GM18951 (cell line): ENCODE data around the gene DIMT1.

Experiments used
- POLR2A ChIP-seq: IDR thresholded peaks from 4 replicates; pipeline ENCODE4 v1.6.1; 2011; ENCODE audit warnings: mild to moderate bottlenecking; ENCODE audit not compliant: insufficient read length, insufficient read depth; ENCODE audit errors: extremely low read depth
- in situ Hi-C: fragments of 300-500 bp; cut with MboI; formaldehyde crosslinking; loops from one replicate; pipeline ENCODE4 v1.12.0; 2022; ENCODE audit warnings: low sequenced_read_pairs, mixed read lengths, inconsistent platforms; ENCODE audit not compliant: unreplicated experiment

Gene DIMT1

DNA sequence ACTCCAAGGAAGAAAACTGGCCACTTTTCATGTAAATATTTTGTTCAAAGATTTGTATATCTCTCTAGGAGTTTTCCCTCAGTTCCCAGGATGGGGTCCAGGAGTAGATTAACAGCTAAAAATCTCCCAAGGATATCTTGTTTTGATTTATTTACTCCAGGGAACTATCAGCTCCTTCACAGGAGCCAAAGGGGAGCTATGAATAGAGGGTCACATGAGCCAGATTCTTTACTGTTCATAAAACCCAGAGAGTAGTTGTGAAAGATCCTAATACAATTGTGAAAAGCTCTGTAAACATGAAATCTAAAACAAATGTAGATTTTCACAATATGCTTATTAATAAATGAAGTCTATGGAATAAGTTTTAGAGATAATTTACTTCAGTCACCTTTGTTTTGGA lies 16.9 kb downstream of the DIMT1 start:
- TF ChIP-seq POLR2A = no peak
- in situ Hi-C loops = no loop called here

DNA sequence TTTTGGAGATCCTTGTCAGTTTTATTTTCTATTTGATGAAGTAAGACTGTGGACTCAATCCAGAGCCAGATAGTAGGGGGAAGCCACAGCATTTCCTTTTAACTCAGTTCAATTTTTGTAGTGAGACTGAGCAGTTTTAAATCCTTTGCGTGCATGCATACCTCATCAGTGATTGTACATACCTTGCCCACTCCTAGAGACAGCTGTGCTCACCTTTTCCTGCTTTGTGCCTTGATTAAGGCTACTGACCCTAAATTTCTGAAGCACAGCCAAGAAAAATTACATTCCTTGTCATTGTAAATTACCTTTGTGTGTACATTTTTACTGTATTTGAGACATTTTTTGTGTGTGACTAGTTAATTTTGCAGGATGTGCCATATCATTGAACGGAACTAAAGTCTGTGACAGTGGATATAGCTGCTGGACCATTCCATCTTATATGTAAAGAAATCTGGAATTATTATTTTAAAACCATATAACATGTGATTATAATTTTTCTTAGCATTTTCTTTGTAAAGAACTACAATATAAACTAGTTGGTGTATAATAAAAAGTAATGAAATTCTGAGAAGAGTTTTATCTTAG lies 17.8 kb downstream of the DIMT1 start:
- in situ Hi-C loops = no loop called here
- TF ChIP-seq POLR2A = no peak

DNA sequence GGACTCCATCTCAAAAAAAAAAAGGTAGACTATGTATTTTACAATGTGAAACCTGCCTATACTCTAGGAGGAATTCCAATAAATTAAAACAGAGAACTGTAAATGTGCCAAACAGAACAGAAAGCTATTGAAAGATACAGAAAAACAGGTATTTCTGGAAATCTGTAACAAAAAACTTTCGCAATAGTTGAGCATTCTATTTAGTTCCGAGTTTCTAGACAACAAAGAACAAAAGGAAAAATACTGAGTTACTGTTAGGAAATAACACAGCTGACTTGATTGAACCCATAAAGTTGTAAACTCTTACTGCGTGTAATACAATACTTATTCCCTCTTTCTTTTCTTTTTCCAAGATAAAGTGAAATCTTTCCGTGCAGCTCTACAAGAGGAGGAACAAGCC lies 18.6 kb downstream of the DIMT1 start:
- in situ Hi-C loops = no loop called here
- TF ChIP-seq POLR2A = no peak

- in situ Hi-C loops = no loop called here
- no peak for TF ChIP-seq POLR2A
Observed at GRCh38 chr5:62376064-62376463, 27.6 kb downstream of the DIMT1 start.

DNA sequence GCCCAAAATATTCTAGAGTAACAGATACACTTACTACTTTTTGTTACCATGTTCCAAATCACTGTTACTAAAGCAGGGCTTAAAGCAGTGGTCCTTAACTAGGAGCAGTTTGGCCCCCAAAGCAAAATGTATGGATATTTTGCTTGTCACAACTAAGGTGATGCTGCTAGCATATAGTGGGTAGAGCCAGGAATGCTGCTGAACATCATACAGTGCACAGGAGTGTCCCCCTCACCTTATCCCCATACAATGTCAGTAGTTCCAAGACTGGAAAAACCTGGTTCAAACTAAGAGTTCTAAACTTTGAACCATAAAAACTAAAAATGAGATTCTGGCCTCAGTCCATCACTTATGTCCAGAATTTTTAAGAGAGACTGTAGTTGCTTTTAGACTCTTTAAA lies 28.1 kb downstream of the DIMT1 start:
- in situ Hi-C loops = no loop called here
- no peak for TF ChIP-seq POLR2A

GRCh38 chr5:62374090-62374489 lies 29.6 kb downstream of the DIMT1 start:
- in situ Hi-C loops = no loop called here
- TF ChIP-seq POLR2A = no peak

DNA sequence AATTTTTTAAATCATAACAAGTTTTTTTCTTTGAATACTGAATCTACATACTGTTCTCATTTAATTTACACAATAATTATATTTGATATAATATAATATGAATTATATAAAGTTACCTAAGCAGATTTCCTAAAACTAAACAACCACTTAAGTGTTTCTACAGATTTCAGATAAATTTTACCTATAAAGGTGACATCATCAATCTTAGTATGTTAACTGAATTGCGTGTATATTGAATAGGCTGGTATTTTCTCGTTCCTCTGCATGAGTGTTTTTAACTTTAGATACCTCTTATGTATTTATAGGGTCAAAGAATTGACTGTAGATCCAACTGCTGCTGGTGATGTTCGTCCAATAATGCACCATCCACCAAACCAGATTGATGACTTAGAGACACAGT lies 30.3 kb downstream of the DIMT1 start:
- in situ Hi-C loops = no loop called here
- no peak for TF ChIP-seq POLR2A

- in situ Hi-C loops = no loop called here
Observed at GRCh38 chr5:62372600-62372999, 31.1 kb downstream of the DIMT1 start.

GRCh38 chr5:62371409-62371808 lies 32.3 kb downstream of the DIMT1 start:
- in situ Hi-C loops = no loop called here
- TF ChIP-seq POLR2A = no peak

More at GRCh38 chr5:62372600-62372999, 31.1 kb downstream of the DIMT1 start:
- no peak for TF ChIP-seq POLR2A

DNA sequence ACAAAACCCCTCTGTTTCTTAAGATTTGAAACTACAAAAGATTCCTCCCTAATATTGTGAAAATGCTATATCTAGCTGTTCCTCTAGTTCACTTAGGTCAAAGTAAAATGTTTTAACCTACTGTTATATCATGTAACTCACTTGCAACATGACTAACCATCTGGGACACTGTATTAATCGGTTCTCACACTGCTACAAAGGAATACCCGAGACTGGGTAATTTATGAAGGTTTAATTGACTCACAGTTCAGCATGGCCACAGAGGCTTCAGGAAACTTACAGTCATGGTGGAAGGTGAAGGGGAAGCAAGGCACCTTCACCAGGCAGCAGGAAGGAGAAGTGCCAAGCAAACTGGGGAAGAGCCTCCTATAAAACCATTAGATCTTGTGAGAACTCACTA lies 34.7 kb downstream of the DIMT1 start:
- no peak for TF ChIP-seq POLR2A
- in situ Hi-C loops = no loop called here

- TF ChIP-seq POLR2A = no peak
- in situ Hi-C loops = no loop called here
Observed at GRCh38 chr5:62362701-62363100, 41.0 kb downstream of the DIMT1 start.

- TF ChIP-seq POLR2A = no peak
- in situ Hi-C loops = no loop called here
Observed at GRCh38 chr5:62354028-62354874, 49.5 kb downstream of the DIMT1 start.

GRCh38 chr5:62348723-62349481 lies 54.8 kb downstream of the DIMT1 start:
- TF ChIP-seq POLR2A = no peak
- in situ Hi-C loops = no loop called here
